Endothelial cell of umbilical vein (primary cell): ENCODE data around the gene ZNF121. TPM values are rescaled to one million over a fixed set of nuclear protein-coding genes. Genes with fewer than 3 reads are reported as not detected.

ENCODE experiments used
- BruUV-seq: library from RNA; stranded (reverse); fragments of 400-500 nt; replicated peaks from 2 replicates; lab custom pipeline; 2021; lab: Mats Ljungman, UMichigan
- CTCF ChIA-PET: fragments of 300-600, 350-600 bp; sonication (Branson Sonifier 250); formaldehyde crosslinking; loops from one replicate; lab custom pipeline; 2021; ENCODE audit warnings: antibody characterized with exemption, inconsistent platforms; lab: Charles Lee
- POLR2A ChIA-PET: fragments of 300-600, 350-600 bp; sonication (Branson Sonifier 250); formaldehyde crosslinking; loops from one replicate; lab custom pipeline; 2021; ENCODE audit warnings: antibody characterized with exemption, inconsistent platforms; lab: Charles Lee
- DNase-seq: peaks from one replicate; pipeline ENCODE4 v3.0.0-alpha.2; 2011; ENCODE audit warnings: low read depth, low spot score
- FAIRE-seq: peaks from 2 replicates; lab custom pipeline; 2011; peaks lifted over from hg19 to GRCh38; lab: Jason Lieb, UNC
- H2AFZ ChIP-seq: 2 replicates; pipeline ENCODE4 v1.6.0; 2012; ENCODE audit warnings: low read depth, low read length, control low read depth, inconsistent platforms
- H3K27ac ChIP-seq: 2 replicates; pipeline ENCODE4 v1.5.1; 2011; ENCODE audit warnings: low read depth, mild to moderate bottlenecking, control low read depth, low read length, moderate library complexity; ENCODE audit not compliant: insufficient read depth
- H3K27me3 ChIP-seq, 2 experiments: 2 replicates each; pipeline versions ENCODE4 v1.6.0 to v1.6.1; 2011; ENCODE audit warnings: low read length in 2 of 2, mixed read lengths in 1 of 2; ENCODE audit not compliant: control insufficient read depth in 2 of 2, insufficient read depth in 2 of 2
- H3K36me3 ChIP-seq, 2 experiments: 2 replicates in 1 of 2; 3 replicates in 1 of 2; pipeline ENCODE4 v1.5.1; 2011; ENCODE audit warnings: low read length in 2 of 2, mild to moderate bottlenecking in 1 of 2, moderate library complexity in 1 of 2; ENCODE audit not compliant: control insufficient read depth in 2 of 2, insufficient read depth in 2 of 2; ENCODE audit errors: extremely low read depth in 1 of 2
- H3K4me1 ChIP-seq: 3 replicates; pipeline ENCODE4 v1.5.1; 2011; ENCODE audit warnings: mild to moderate bottlenecking, low read length; ENCODE audit not compliant: control insufficient read depth, insufficient read depth; ENCODE audit errors: extremely low read depth
- H3K4me2 ChIP-seq: 2 replicates; pipeline ENCODE4 v1.6.1; 2011; ENCODE audit warnings: low read length, control low read depth, mixed read lengths; ENCODE audit not compliant: insufficient read depth
- H3K4me3 ChIP-seq, 3 experiments: fragments of 200-600 bp in 1 of 3; sonication (generic), shearing (Covaris generic) in 1 of 3; replicated peaks in 1 of 3; 2 replicates each; pipeline ENCODE4 v1.5.1; 2011 to 2016; ENCODE audit warnings: control low read depth in 3 of 3, low read length in 3 of 3, mild to moderate bottlenecking in 2 of 3, inconsistent platforms in 1 of 3, low read depth in 1 of 3, moderate library complexity in 1 of 3; ENCODE audit not compliant: insufficient read depth in 1 of 3
- H3K79me2 ChIP-seq: 2 replicates; pipeline ENCODE4 v1.6.0; 2012; ENCODE audit warnings: low read length, inconsistent platforms; ENCODE audit not compliant: control insufficient read depth, insufficient read depth
- H3K9ac ChIP-seq: replicated peaks from 2 replicates; pipeline ENCODE3; 2011; ENCODE audit warnings: low read length, control low read depth; ENCODE audit not compliant: insufficient read depth; ENCODE audit errors: extremely low read depth
- H3K9me1 ChIP-seq: replicated peaks from 3 replicates; pipeline ENCODE4 v1.6.0; 2011; ENCODE audit warnings: mild to moderate bottlenecking, low read length; ENCODE audit not compliant: control insufficient read depth, insufficient read depth; ENCODE audit errors: extremely low read depth
- H3K9me3 ChIP-seq: replicated peaks from 2 replicates; pipeline ENCODE4 v1.5.1; 2012; ENCODE audit warnings: low read length, inconsistent platforms; ENCODE audit not compliant: control insufficient read depth, insufficient read depth
- H4K20me1 ChIP-seq: replicated peaks from 2 replicates; pipeline ENCODE3; 2011; ENCODE audit warnings: mild to moderate bottlenecking, low read length; ENCODE audit not compliant: control insufficient read depth, insufficient read depth; ENCODE audit errors: extremely low read depth
- EZH2 ChIP-seq: IDR thresholded peaks from 2 replicates; pipeline ENCODE4 v1.6.1; 2012; ENCODE audit warnings: borderline replicate concordance, low read depth, mild to moderate bottlenecking, moderate library complexity, low read length, inconsistent platforms; ENCODE audit not compliant: severe bottlenecking
- FOS ChIP-seq: IDR thresholded peaks from 2 replicates; pipeline ENCODE4 v1.6.1; 2011; ENCODE audit warnings: mild to moderate bottlenecking, low read length, moderate library complexity, borderline replicate concordance; ENCODE audit not compliant: insufficient read depth
- GATA2 ChIP-seq: IDR thresholded peaks from 2 replicates; pipeline ENCODE4 v1.7.0; 2011; ENCODE audit warnings: low read depth, mild to moderate bottlenecking, moderate library complexity, mixed read lengths, low read length; ENCODE audit not compliant: insufficient read length, insufficient read depth
- JUN ChIP-seq: IDR thresholded peaks from 2 replicates; pipeline ENCODE4 v1.6.1; 2011; ENCODE audit warnings: borderline replicate concordance, low read depth; ENCODE audit not compliant: insufficient read length, insufficient read depth
- MYC ChIP-seq: IDR thresholded peaks from one replicate; pipeline ENCODE4 v1.6.1; 2011; ENCODE audit warnings: mild to moderate bottlenecking, low read depth, low read length
- POLR2A ChIP-seq: IDR thresholded peaks from 2 replicates; pipeline ENCODE4 v1.6.1; 2012; ENCODE audit warnings: low read depth, mild to moderate bottlenecking, control low read depth, low read length
- POLR2AphosphoS5 ChIP-seq: IDR thresholded peaks from 2 replicates; pipeline ENCODE4 v1.6.1; 2012; ENCODE audit warnings: low read depth, mild to moderate bottlenecking, control low read depth, low read length, moderate library complexity; ENCODE audit not compliant: insufficient read depth
- dilution Hi-C: fragments of 300-500 bp; cut with MboI; formaldehyde crosslinking; loops from one replicate; pipeline ENCODE4 v1.15.0; 2019; ENCODE audit warnings: low sequenced_read_pairs; ENCODE audit not compliant: extremely low pct_ligation_motif_present
- intact Hi-C: fragments of 100-400 bp; cut with micrococcal nuclease; formaldehyde crosslinking; loops from one replicate; pipeline ENCODE4 v1.10.0; 2022
- polyA plus RNA-seq, 4 experiments: library from polyadenylated mRNA; depleted of rRNA in 3 of 4; stranded (reverse) in 3 of 4; unstranded in 1 of 4; fragments of >200 nt; gene quantifications; 2 replicates each; pipeline versions ENCODE4 v1.2.1 to v1.2.3, GENCODE V29; 2011 to 2012; ENCODE audit warnings: missing spikeins in 1 of 4
- total RNA-seq: library from RNA; stranded (reverse); gene quantifications from 2 replicates; pipeline ENCODE4 v1.2.3, GENCODE V29; 2021
- TF ChIP-seq, protein P1 (sequence below), 2 donors: IDR thresholded peaks; 1 replicate in 1 of 2; 2 replicates in 1 of 2; pipeline ENCODE4 v1.5.1; 2011; ENCODE audit warnings: low read length in 2 of 2, mild to moderate bottlenecking in 2 of 2, moderate library complexity in 2 of 2, control low read depth in 1 of 2, inconsistent platforms in 1 of 2, low read depth in 1 of 2; ENCODE audit not compliant: insufficient read depth in 1 of 2; ENCODE audit errors: extremely low read depth in 1 of 2
- TF ChIP-seq, protein P2 (sequence below): IDR thresholded peaks from 2 replicates; pipeline ENCODE4 v1.6.1; 2011; ENCODE audit not compliant: insufficient read depth, insufficient read length

The ZNF121 gene
- total and polyA plus RNA-seq, 2 donors (not counting 3 experiments of a cell fraction or from before 2014, with no cell fraction given), result 2.3 to 25.1 TPM

DNA sequence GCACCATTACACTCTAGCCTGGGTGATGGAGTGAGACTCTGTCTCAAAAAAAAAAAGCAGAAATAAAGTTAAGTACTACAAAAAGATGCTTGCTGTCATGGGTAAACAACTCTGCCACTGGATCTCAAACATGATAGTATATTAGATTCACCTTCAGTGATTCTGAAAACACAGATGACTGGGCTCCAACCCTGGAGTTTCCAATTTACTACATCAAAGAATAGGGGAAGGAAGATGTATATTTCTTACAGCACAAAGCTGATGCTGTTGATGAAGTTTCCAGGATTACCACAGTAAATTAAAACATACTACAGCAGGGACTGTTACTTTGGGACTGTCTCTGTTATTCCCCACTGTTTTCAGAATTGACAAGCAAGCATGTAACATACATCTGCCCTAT, 31.5 kb upstream of the ZNF121 start:
- no peak for FAIRE-seq
- TF ChIP-seq, protein P1, sequence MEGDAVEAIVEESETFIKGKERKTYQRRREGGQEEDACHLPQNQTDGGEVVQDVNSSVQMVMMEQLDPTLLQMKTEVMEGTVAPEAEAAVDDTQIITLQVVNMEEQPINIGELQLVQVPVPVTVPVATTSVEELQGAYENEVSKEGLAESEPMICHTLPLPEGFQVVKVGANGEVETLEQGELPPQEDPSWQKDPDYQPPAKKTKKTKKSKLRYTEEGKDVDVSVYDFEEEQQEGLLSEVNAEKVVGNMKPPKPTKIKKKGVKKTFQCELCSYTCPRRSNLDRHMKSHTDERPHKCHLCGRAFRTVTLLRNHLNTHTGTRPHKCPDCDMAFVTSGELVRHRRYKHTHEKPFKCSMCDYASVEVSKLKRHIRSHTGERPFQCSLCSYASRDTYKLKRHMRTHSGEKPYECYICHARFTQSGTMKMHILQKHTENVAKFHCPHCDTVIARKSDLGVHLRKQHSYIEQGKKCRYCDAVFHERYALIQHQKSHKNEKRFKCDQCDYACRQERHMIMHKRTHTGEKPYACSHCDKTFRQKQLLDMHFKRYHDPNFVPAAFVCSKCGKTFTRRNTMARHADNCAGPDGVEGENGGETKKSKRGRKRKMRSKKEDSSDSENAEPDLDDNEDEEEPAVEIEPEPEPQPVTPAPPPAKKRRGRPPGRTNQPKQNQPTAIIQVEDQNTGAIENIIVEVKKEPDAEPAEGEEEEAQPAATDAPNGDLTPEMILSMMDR (IDR thresholded peaks at IDR 0.05; ENCODE audit: extremely low read depth in 1 of 2, insufficient read depth in 1 of 2, low read depth in 1 of 2, low read length in 2 of 2), result no peak
- no peak for TF ChIP-seq JUN
- TF ChIP-seq, protein P2, sequence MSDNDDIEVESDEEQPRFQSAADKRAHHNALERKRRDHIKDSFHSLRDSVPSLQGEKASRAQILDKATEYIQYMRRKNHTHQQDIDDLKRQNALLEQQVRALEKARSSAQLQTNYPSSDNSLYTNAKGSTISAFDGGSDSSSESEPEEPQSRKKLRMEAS, result no peak
- TF ChIP-seq EZH2, result no peak
- no peak for TF ChIP-seq POLR2A
- TF ChIP-seq MYC, result no peak
- no peak for TF ChIP-seq FOS
- no peak for TF ChIP-seq POLR2AphosphoS5
- TF ChIP-seq GATA2, result no peak
- H3K27me3 ChIP-seq, result no peaks in the 10 kb centered on the region
- POLR2A ChIA-PET, result no interaction called here
- BruUV-seq, result no TSS peak
- H3K4me3 ChIP-seq, result no peak overlapping the region
- H3K9ac ChIP-seq, result no peak overlapping the region
- no peaks in the 10 kb centered on the region for H4K20me1 ChIP-seq
- peaks cover 11% of the 10 kb centered on the region for H3K79me2 ChIP-seq
- H2AFZ ChIP-seq, result no peak overlapping the region
- no peak for DNase-seq
- dilution Hi-C loops, result no loop called here
- CTCF ChIA-PET, result no interaction called here
- no peak overlapping the region for H3K4me2 ChIP-seq
- H3K4me1 ChIP-seq, result peaks cover 3% of the 10 kb centered on the region
- no peaks in the 10 kb centered on the region for H3K9me1 ChIP-seq
- H3K36me3 ChIP-seq, result peaks cover 16 to 46% of the 10 kb centered on the region in 2 experiments
- intact Hi-C loops, result no loop called here
- no peak overlapping the region for H3K27ac ChIP-seq
- H3K9me3 ChIP-seq, result peaks cover 6% of the 10 kb centered on the region
